ENCODE data around the gene DAD1.

GRCh38 chr14:22613736-22614239, 24.8 kb upstream of the DAD1 start:
- no peak for TF ChIP-seq POLR2AphosphoS5 (IDR thresholded peaks at IDR 0.05; ENCODE audit: low read depth, low read length)
- no peak for TF ChIP-seq POLR2A (IDR thresholded peaks at IDR 0.05; ENCODE audit: low read depth, low read length)
- TF ChIP-seq TAF1 (IDR thresholded peaks at IDR 0.05; ENCODE audit: borderline replicate concordance, low read depth, low read length): no peak

Data from GM12892 (cell line).